EH (cell line): ENCODE data around the gene PPM1H.
"Not testable (repeated sequence)": the region's sequence is repeated elsewhere in the genome, so short reads cannot be mapped to it uniquely, and the experiment has no call there.

ENCODE experiments used
- DNase-seq: peaks from one replicate; pipeline ENCODE4 v3.0.0-alpha.2; 2015; ENCODE audit warnings: low read depth

The PPM1H gene, protein sequence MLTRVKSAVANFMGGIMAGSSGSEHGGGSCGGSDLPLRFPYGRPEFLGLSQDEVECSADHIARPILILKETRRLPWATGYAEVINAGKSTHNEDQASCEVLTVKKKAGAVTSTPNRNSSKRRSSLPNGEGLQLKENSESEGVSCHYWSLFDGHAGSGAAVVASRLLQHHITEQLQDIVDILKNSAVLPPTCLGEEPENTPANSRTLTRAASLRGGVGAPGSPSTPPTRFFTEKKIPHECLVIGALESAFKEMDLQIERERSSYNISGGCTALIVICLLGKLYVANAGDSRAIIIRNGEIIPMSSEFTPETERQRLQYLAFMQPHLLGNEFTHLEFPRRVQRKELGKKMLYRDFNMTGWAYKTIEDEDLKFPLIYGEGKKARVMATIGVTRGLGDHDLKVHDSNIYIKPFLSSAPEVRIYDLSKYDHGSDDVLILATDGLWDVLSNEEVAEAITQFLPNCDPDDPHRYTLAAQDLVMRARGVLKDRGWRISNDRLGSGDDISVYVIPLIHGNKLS

DNA sequence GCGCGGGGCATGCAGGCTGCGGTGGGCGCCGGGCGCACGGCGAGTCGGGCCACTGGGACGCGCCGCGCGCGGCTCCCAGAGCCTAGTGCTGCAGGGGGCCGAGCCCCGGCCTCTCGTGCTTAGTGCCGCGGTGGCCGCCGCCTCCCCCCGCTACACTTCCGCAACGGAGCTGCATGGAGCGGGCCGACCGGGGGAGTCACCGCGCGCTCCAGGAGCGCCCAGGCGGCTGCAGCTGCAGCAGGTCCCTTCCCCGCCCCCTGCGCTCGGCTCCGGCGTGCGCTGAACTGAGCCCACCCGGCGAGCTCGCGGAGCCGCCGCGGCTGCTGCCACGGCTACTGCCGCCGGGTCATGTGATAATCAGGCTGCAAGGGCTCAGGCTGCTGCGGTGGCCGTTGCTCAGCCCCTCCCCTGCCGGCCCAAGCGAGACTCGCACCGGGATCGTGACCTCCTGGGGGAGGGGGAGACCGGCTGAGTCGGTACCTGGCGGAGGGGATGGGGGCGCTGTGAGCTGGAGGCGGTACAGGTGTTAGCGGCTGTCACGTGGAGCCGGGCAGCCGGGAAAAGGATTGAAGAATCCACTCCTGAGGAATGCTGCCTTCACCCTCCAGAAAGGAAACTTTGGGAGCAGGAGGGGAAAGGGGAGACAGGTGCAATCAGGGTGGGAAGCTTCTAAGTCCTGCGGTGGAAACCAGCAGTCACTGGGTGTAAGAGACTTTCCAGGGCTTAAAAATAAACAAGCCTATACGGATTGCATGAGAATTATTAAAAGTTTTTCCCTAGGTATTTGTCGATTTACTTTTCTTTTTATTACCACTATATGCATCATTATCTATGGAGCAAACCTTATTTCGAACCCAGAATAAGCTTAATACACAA lies at the start of gene PPM1H:
Gene PPM1H (minus strand): TSS at position 352 of the 876 bp plus-strand sequence. CDS start 414 bp downstream, outside the sequence.
- peak; percentile 60 for DNase-seq

DNA sequence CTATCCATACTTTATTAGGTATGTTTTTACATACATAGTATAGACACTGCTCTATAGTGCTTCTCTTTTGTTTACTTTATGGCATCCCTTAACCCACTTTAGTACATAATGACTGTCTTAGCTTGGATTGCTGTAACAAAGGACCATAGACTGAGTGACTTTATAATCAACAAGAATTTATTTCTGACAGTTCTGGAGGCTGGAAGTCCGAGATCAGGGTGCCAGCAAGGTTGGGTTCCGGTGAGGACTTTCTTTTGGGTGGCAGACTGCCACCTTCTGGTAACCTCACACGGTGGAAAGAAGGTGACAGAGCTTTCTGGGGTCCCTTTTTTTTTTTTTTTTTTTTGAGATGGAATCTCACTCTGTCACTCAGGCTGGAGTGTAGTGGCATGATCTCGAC lies 48.6 kb upstream of the PPM1H start:
- no peak for DNase-seq

DNA sequence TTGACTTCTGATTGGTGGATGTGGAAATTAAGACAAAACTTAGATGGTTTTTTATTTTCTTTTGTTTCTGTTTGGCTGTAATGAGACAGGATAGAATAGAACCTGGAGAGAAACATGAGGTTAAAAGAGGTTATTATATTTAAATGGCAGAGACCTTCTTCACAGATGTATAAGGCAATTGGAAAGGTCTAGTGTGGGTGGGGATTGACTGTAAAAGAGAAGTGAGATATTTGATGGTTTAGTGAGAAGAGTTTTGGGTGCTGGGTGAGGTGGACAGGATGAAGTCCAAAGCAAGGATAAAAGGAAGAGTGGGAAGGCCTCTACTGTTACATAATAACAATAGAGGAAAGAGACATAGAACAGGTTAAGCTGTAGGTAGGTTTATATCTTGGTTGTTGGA lies 43.8 kb upstream of the PPM1H start:
- DNase-seq = no peak

DNA sequence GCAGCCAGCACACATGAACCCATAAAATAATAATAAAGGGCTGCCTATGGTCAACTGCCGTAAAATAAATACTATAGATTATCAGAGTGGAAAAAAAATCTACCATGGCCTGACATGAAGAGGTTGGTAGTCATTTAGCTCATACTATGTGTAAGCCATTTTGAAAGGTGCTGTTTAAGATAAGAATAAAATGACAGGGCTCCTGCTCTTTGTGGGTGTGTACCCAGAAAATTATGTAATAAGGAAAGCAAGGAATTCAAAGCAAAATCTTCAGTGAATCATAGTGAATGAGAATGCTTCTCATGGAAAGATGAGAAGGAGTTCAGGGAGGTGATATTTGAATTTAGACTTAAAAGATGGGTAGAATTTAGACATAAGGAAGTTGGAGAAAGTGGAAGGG lies 42.9 kb upstream of the PPM1H start:
- DNase-seq = no peak

DNA sequence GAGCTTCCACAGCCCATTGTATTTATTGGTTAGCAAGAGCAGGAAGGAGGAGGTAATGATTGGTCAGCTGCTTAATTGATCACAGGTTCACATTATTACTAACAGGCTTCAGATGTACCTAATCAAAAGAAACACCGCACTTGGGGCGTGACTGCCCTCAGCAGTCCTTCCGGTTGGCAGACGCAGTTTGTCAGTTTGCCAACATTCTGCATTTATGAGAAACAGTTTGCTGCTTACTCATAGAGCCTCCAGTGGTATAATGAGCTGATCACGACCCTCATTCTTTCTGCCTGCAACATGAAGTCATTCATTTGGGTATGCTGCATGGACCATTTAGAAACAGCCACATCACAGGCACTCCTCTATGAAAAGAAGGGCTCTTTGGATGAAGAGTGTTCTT lies 42.5 kb upstream of the PPM1H start:
- peak; percentile 84 for DNase-seq

DNA sequence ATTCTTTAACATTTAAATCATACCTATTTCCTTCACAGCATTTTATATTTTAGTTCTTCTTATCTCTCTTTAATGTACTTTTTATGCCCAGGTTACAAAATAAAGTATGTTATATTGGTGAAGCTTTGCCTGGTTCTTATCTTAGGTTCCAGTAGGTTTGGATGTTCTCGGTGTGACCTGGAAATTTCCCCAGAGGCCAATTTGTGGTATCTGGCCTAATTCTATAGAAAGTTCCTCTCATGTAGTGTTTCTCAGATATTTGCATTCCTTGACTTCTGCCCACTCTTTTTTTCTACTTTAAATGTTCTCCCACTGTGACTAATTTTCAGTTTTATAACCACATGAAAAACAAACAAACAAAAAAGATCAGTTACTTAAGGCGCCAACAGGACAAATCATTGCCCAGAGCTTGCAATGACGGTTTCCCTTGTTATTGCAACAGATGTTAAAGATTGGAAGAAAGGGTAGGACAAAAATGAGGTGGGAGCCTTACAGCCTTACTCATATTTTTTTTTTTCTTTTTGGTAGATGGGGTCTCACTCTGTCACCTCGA lies 41.2 kb upstream of the PPM1H start:
- DNase-seq = peak; percentile 45

DNA sequence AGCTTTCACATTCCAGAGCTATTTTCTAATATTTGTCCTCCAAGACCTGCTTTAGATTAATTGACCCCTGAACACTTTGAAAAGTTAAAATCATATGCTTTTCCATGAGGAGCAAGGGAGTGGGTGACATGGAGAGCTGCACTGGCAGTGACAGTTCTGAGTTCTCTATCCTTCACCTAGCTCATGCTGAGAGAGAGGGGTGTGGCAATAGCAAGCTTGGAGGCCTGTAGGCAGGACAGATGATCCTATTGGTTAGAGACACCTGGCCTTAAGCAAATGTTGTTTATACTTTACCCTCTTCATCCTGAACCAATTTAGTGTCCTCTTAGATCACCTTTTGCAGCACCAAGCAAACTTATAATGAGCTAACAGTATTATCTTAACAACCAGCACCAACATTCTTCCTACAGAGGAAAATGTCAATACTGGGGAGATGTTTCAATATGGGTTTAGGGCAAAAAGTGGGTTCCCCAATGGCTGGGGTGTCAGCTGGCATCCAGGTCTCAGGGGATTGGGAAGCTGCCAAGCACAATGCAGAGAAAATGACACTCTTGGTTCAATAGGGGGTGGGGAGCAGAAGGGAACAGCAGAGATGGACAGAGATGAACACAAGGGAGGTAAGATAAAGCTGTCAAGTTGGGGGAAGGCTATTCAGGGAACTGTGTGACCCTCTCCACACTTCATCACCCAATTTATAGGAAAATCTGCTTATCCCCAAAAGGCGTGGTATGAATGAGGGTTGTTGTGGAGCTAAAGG lies 37.0 kb upstream of the PPM1H start:
- DNase-seq = no peak

DNA sequence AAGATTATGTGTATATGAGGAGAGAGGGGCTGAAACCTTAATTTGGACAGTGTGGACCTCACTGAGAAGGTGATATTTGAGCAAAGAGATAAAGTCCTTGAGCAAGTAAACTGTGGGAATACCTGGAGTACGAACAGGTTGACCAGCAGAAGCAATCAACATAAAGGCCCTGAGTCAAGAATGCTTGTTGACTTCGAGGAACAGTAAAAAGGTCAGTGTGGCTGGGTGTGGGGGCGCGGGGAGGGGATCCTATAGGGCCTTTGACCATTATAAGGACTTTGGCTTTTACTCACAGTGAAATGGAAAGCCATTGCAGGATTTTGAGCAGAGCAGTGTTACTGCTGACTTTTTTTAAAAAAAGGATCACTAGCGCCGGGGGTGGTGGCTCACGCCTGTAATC lies 34.7 kb upstream of the PPM1H start:
- no peak for DNase-seq

DNA sequence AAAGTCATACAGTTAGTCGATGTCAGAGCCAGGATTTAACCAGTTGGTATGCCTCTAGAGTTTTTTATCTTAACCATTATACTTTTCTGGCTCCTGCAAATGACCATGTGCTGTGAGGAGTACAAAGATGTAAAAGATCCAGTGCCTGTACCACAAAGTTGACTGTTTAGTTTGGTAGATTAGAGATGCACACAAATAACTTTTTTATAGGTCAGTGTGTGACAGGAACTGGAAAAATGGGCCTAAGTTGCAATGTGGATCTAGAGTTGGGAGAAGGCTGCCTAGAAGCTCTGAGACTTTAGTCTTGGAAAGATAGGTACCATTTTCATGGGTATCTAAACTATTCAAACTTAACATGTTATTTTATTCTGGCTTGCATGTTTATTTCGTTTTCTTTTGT lies 32.8 kb upstream of the PPM1H start:
- no peak for DNase-seq

DNA sequence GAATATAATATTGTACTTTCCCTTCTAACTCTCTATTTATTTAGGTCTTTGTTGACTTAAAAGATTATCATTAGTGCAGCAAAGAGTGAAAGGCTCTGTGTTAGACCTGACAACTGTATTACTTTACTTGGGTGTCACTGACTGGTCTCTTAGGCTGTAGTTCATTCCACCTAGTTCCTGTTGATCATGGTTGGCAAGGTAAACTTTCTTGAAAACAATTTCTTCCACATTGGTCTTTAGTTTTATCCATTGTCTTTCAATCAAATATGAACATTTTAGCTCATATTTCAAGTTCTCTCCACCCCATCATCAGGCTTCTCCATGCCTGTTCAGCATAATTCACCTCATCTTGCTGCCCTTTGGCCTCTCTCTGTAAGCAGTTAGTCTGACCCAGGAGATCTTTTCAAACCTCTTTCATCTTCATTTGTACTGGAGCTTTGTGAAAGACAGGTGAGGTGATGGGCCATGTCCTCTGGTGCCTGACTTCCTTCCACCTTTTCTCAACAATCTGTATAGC lies 32.1 kb upstream of the PPM1H start:
- no peak for DNase-seq

DNA sequence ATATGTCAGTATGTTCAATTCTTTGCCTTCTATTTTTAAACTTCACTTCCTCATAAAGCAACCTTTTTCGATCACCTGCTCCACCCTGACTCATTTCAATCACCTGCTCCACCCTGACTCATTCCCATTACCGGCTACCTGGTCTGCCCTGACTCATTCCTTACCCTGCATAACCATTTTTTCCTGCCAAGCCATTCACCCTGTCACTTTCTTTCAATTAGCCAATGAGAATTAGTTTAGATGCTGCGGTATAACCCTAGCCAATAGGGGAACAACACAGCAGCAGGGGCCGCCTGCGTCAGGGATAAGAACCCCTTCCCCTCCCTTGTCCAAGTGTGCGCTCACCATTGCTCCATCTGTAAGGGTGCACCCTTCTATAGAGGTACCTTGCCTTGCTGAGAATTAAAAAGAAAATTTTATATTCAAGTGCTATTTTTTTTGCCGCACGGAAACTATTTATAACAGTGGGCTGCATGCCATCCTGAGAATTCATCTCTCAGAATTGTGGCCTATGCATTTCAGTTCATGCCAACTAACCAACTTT lies 31.6 kb upstream of the PPM1H start:
- not testable (repeated sequence) for DNase-seq

DNA sequence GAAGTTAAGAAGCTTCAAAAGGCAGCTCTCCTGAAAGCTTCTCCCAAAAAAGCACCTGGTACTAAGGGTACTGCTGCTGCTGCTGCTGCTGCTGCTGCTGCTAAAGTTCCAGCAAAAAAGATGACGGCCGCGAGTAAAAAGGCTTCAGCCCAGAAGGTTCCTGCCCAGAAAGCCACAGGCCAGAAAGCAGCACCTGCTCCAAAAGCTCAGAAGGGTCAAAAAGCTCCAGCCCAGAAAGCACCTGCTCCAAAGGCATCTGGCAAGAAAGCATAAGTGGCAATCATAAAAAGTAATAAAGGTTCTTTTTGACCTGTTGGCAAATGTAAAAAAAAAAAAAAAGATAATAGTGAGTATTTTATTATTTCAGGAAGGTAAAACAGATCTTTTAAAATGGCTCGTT lies 30.8 kb upstream of the PPM1H start:
- not testable (repeated sequence) for DNase-seq

DNA sequence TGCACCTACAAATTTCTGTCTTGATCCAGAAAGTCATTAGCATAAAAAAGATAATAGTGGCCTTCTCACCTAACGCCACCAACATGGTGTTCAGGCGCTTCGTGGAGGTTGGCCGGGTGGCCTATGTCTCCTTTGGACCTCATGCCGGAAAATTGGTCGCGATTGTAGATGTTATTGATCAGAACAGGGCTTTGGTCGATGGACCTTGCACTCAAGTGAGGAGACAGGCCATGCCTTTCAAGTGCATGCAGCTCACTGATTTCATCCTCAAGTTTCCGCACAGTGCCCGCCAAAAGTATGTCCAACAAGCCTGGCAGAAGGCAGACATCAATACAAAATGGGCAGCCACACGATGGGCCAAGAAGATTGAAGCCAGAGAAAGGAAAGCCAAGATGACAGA lies 30.3 kb upstream of the PPM1H start:
- DNase-seq = not testable (repeated sequence)

DNA sequence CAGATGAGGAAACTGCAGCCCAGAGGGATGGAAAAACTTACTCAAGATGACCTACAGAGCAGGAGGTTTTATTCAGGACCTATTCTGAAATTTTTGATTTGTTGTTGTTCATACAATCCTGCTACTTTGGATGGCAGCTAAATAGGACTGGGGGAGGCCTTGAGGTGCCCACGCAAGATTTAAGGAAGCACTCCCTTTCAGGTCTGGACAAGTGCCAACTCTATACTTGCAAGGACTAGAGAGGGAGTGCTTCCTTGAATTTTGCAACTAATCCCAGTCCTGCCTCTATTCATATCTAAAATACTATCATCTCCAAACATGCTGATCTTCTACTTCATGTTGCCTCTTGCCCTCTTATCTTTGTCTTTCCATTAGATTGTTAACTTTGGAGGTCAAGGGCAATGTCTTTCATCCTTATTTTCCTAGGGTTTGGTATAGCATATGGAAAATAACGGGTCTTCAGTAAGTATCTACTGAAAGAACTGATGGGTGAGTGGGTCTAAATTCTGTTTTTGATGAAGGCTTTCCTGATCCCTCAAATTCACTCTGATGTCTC lies 28.6 kb upstream of the PPM1H start:
- no peak for DNase-seq

DNA sequence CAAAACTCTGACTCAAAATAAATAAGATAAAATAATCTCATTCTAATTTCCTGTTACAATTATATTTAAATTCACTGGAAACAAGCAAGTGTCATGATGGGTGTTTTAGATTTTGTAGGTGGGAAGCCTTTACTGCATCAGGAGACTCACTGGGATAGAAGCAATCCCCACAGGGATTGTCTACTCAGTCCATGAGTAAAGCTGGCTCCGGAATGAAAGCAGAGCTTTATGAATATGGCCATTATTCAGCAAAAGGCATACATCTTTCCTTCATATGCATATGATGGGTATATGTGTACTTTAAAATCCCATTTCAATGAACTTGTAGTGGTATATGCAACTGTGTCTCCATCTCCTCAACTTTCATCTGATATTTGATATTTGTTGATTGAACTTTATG lies 25.4 kb upstream of the PPM1H start:
- DNase-seq = no peak

DNA sequence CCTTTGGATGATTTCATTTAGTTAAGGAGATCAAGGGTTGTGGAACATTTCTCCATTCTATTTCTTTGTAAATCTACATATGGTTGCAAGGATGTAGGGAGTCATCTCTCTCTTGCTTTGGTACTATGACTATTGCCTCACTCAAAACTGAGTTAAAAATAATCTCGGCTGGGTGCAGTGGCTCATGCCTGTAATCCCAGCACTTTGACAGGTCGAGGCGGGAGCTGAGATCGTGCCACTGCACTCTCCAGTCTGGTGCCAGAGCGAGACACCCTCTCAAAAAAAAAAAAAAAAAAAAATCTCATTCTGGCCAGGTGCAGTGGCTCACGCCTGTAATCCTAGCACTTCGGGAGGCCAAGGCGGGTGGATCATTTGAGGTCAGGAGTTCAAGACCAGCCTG lies 24.8 kb upstream of the PPM1H start:
- DNase-seq = no peak

DNA sequence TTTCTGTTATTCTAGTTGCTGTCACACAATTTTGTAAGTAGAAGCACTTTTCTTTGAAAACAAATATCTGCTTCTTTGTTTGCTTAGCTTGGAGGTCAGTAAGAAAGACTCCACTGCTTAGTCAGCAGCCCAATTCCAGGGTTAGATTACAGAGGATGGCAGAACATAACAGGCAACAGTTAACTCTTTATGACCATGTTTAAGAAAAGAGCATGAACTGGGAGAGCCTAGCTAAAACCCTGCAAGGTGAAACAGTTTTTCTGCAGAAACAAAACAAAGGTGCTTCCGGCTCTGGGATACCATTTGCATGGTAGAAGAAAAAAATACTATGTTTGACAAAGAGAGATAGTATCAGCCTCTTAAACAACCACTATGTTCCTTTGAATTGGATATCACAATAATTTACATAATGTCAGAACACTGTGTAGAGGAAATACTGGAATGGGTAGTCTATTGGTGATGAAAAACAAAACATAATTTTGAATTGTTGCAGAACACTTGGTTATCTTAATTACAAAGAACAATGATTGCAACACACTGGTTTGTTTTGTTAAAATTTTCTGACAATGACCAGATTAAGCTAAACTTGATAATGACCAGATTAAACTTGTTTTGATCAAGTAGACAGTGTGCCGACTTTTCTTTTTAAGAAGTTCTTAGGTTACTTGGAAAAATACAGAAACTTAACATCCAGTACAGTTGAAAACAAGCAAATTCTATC lies 22.4 kb upstream of the PPM1H start:
- DNase-seq = peak; percentile 21

DNA sequence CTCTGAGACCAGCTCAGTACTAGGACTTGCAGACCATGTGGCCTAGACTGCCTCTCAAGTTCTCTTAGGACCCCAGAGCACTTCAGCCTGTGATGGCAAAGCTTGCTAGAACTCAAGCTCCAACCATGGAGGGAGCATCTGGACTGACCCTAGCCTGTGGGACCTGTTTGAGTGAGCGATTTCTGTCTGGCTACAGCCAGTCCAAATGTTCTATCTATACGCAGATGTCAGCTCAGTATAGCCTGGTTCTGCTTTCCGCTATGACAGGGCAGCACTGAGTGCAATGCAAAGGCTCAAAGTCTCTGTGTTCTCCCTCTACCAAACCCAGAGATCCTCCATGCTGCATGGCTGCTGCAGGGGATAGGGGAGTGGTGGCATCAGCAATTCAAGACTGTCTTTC lies 20.7 kb upstream of the PPM1H start:
- no peak for DNase-seq

DNA sequence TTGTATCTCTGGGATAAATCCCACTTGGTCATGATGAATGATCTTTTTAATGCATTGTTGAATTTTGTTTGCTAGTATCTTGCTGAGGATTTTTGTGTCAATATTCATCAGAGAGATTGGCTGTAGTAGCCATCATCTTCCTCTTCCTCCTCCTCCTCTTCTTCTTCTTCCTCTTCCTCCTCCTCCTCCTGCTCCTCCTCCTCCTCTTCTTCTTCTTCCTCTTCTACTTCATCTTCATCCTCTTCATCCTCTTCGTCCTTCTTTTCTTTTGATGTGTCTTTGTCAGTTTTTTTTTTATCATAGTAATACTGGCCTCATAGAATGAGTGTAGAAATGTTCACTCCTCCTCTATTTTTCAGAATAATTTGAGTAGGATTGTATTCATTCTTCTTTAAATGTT lies 15.4 kb upstream of the PPM1H start:
- no peak for DNase-seq

DNA sequence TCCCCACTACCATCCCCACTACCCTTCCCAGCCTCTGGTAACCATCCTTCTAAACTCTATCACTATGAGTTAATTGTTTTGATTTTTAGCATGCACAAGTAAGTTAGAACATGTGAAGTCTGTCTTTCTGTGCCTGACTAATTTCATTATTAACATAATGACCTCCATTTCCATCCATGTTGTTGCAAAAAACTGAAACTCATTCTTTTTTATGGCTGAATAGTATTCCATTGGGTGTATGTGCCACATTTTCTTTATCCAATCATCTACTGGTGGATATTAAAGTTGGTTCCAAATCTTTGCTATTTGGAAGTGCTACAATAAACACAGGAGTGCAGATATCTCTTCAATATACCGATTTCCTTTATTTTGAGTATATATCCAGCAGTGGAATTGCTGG lies 13.2 kb upstream of the PPM1H start:
- no peak for DNase-seq
